Suppressor macrophage (primary cell): Measurements from ENCODE around the gene EMC6.
A peak's percentile ranks its signal among the peaks of the same experiment; 100 is the strongest.

ENCODE experiments used
- DNase-seq, 4 experiments: peaks; one replicate each; pipeline ENCODE4 v3.0.0-alpha.2; 2020 to 2022
- total RNA-seq, 17 experiments: gene quantifications; one replicate each; lab custom pipeline; 2026; ENCODE audit warnings: mixed read lengths in 6 of 17, inconsistent platforms in 3 of 17; lab: John Stamatoyannopoulos, UW

EMC6 gene
- 5.0 to 17.5 (median 9.9) reads per million in 17 experiments for total RNA-seq

DNA sequence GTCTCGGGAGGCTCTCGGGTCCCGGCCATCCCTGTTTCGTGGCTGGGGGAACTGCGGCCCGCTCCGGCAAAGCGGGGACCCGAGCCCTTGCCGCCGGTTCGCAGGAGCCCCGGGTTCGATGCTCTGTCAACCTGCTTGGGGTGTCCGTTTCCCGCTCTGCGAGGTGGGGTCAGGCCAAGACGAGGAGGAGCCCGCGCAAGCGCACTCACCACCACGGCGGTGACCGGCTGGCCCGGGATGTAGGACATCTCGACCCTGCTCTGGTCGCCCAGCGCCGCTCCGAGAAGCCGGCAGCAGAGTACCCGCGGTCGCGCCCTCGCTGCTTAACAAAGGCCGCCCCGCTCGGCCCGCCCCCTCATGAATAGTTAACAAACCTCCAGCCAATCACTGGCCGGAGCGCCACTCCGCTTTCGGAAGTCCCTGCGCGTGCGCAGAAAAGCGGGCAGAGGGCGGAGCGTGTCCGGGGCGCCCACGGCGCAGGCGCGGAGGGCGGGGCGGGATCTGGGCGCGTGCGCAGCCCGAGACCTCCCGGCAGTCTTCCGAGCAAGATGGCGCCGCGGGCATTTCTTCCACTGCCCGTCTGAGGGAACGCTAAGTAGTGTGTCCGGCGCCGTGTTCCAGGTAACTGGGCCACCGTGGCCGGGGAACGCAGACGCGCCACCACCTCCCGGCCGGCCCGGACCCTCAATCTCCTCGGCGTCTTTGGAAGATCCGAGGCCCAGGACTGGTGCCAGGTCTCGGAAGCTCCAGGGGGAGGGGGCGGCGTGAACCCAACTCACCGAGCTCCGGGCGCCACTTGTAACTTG is at the start of gene EMC6, which contains the start of gene TAX1BP3:
TSS of gene EMC6 (plus strand) at position 534 of the 806 bp plus-strand sequence. CDS start 335 bp downstream, outside the sequence.
TSS of gene TAX1BP3 (minus strand) at position 300 of the 806 bp plus-strand sequence. CDS start at position 248, 52 bp downstream.
- peak; percentile 99 to 100 (median 100) for DNase-seq

DNA sequence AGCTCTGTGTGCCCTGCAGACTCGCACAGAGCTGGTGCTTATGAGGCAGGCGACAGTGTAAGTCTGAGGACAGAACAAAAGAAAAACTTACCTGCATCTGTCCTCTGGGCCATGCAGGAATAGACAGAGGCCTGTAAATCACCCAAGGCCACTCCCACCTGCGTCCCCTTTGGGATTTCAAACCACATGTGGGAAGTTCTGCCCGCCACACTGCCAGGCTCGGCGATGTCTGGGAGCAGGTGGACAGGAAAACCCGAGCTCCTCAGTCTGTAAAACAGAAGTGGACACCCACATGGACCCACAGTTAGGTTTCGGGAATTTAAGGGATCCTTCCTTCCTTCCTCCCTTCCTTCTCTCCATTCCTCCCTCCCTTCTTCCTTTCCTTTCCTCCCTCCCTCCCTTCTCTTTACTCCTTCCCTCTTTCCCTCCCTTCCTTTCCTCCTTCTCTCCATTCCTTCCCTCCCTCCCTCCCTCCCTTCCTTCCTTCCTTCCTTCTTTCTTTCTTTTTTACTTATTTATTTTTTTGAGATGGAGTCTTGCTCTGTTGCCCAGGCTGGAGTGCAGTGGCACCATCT is 47.4 kb upstream of the EMC6 start:
- no peak for DNase-seq

DNA sequence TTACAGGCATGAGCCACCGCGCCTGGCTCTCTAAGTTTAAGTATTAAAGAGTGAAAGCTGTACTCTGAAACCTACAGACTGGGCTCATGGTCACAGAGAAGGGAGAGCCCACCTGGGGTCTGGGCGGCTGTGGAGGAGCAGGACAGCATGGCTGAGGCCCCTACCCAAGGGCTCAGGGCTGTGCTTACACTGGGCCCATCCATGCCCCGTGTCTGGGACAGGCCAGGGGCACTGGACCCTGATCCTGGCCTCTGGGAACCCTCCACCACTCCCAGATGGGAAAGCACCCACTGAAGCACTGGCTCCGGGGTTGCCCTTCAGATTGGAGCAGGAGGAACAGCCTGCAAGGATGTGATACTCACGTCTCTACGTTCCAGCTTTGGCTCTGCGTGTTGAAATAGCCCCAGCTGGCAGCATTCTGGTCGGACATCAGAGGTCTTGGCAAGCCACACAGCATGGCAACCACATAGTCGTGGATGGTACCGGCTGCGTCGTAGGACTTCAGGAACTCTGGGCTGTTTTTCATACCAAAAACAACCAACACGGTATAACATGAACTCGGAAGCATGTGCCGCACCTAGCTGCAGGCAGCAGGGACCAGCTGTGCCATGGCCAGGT is 45.5 kb upstream of the EMC6 start:
- DNase-seq: no peak

DNA sequence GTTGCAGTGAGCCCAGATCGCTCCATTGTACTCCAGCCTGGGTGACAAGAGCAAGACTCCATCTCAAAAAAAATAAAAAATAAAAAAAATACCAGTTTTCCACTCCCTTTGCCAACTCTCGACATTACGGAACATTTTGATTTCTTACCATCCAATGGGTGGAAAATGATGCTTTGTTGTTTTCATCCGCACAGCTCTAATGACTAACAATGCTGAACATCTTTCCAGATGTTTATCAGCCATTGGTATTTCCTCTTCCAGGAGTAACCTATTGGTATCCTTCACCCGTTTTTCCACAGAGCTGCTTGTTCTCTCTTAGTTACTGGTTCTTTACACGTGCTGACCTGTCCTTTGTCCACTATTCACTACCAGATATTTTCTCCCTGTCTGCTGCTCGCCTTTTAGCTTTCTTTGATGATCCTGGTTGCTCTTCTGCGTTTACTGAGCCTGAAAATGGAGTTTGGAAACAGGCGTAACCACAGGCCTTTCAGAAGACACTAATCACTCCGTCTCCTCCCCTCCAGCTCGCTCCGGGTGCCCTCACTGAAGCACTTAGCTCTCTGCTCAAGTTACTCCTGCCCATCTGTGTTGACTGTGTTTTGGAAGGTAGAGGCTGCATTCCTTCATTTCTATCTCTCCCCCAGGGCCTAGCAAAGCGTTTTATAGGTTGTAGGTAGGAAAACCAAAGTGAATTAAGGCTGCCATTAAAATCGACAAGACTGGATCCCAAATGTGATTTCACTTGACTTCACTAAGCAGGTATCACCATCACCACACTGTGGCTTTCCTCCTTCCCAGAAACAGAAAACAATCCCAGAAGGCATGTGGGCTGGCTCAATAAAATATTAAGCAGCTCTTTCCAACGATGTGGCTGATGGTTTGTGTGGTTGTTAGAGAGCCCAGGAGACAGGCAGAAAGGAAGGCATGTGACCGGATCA is 41.5 kb upstream of the EMC6 start:
- DNase-seq: no peak

DNA sequence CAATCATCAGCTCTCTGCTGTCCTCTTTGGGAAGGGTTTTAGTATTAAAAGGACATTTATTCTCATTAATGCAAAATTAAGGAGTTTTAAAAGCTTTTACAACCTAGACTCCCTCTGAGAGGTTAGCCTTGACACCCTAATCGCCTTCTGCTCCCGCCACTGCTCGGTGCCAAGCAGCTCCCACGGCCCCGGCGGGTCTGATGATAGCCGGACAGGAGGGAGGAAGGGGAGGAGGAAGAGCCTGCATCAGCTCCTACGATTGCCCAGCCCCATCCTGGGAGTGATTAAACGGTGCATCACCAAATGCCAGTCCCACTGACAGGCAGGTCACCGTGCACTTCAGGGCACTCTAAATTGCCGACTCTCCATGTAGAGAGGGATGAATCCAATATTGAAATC is 40.8 kb upstream of the EMC6 start:
- DNase-seq: no peak

DNA sequence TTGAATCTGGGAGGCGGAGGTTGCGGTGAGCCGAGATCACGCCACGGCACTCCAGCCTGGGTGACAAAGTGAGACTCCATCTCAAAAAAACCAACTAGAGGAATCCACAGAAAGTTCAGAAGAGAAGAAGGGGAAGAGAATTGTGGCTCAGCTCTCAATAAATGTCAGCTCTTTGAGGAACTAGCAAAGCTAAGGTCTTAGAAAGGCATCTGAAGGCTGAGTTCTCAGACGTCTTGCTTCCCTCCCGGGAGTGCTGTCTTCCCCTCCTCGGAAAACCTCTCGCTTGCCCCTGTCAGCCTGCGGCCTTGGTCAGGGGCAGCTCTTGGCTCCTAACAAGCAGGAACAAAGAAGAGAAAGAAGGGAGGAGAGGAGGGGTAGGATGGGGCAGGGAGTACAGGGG is 37.8 kb upstream of the EMC6 start:
- DNase-seq: peak in 3 of 4 experiments; percentile 46 to 64 (median 58)

DNA sequence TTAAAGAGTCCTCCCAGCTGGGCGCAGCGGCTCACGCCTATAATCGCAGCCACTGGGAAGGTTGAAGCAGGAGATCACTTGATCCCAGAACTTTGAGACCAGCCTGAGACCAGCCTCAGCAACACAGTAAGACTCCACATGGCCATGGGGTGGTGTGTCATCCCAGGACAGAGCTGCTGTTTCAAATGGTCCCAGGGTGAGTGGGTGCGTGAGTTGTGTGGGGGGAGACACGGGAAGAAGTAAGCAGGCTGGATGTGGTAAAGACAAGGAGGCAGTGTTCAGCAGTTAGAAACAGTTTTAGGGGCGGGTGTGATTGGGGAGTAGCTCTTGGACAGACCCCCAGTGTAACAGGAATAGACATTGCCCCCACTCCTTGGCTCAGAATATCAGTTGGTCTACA is 36.3 kb upstream of the EMC6 start:
- peak; percentile 36 to 62 (median 52) for DNase-seq

DNA sequence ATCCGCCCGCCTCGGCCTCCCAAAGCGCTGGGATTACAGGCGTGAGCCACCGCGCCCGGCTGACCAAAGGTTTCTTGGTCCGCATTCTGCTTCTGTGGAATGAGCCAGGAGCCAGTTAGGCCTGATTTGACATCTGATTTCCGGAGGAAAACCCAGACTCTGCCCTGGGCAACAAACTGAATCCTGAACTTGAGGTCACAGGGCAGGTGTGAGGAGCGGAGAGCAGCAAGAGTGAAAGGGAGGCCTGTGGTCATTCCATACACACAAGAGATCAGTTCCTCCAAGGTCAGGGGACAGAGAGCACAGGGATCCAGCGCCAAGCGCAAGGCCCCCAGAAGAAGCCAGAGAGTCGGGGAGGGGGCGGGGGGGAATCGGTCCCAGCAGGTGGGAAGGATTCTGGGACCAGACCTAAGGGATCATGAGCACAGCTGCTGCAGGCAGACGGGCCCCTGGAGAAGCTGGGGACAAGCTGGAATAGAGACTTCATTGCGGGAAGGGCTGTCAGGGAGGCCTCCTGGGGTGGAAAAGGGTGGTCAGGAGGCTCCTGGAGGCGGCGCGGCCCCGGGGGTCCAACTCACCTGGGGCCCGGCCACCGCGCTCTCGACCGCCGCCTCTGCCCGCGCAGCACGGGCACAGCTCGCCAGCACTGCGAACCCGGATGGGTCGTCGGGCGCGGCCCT is 33.0 kb upstream of the EMC6 start:
- peak in 2 of 4 experiments; percentile 16 to 24 for DNase-seq

DNA sequence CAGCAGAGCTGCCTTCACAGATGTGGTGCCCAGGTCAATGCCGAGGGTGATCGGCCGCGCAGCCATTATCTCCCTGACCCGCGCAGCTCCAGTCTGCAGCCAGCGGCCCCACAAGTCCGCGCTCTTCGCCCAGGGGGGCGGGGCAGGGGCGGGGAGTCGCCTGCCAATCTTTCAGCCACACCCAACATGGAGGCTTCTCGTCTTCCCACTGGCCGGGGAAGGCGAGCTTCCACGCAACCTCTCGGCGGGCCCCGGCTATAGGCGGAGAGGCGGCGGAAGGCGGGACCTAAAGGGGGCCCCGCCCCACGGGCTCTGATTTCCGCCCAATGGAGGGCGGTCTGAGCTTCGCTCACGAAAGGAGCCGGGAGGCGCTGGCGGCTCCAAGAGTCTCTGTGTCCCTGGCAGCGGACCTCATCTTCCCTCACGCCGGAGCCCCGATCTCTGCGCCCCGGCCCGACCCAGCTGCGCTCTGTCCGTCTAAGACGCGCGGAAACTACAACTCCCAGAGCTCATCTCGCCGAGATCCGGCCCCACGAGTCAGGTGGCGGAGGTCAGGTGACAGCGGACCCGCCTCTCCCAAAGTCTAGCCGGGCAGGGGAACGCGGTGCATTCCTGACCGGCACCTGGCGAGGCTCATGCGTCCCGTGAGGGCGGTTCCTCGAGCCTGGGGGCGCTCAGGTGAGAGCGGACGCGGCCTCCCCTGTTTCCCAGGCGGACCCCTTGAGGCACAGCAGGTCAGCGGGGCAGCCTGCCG is 32.3 kb upstream of the EMC6 start, which contains the start of the genes CTNS and SHPK:
TSS of gene CTNS (plus strand) at position 607 of the 754 bp plus-strand sequence. CDS start 3,447 bp downstream, outside the sequence.
TSS of gene SHPK (minus strand) at position 97 of the 754 bp plus-strand sequence. CDS start at position 66, 31 bp downstream.
- peak; percentile 97 to 99 (median 99) for DNase-seq

DNA sequence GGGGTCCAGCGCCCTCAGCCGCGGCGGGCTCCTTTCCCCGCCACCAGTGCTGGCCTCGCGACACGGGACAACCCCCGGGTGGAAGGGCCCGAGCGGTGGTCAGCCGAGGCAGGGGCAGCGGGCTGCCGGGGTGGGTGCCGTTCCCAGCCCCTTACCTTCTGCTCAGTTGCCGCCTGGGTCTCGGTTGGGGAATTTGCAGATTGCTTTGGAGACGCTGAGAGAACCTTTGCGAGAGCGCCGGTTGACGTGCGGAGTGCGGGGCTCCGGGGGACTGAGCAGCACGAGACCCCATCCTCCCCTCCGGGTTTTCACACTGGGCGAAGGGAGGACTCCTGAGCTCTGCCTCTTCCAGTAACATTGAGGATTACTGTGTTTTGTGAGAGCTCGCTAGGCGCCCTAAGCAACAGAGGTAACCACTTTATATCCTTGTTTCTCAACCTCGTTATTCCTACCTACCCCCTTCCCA is 31.7 kb upstream of the EMC6 start:
- DNase-seq: peak in 3 of 4 experiments; percentile 17 to 44 (median 24)

DNA sequence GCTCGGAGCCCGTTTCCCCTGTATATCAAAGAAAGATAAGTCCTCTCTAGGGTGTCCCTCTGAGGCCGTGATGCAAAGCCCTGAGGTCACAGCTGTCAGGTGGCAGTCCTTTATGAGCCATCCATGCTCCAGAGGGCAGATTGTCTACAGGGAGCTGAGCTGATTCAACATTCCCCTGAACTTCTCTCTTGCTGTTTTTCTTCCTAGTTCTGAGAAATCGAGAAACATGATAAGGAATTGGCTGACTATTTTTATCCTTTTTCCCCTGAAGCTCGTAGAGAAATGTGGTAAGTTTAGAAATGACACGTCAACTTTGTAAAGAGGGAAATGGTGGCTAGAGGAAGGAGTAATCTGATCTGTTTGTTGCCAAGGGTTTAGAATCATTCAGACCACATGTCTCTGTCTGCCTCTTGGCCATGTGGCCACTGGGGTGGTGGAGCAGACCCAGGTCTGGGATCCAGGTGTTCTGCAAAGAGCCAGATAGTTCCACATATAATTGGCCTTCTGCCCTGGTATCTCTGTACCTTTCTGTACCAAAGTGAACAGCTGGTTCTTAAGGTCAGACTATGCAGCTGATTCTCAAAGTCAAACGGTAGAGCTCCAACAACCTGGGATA is 28.5 kb upstream of the EMC6 start:
- peak; percentile 82 to 92 (median 86) for DNase-seq

DNA sequence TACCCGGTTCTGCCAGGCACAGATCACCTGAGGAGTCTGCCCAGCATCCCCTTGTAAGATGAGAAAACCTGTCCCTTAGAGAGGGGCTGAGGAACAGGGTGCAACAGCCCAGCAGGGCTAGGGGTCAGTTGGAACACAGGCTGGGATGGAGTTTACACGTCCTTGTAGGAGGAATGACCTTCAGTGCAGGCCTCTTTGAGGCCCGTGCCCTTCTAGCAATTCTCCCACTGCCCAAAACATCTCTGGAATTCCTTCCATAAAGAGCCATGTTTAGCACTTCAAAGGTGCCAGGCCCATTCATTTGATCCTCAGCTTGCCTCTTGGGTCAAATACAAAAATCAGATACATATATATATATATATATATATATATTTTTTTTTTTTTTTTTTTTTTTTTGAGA is 27.6 kb upstream of the EMC6 start:
- no peak for DNase-seq

DNA sequence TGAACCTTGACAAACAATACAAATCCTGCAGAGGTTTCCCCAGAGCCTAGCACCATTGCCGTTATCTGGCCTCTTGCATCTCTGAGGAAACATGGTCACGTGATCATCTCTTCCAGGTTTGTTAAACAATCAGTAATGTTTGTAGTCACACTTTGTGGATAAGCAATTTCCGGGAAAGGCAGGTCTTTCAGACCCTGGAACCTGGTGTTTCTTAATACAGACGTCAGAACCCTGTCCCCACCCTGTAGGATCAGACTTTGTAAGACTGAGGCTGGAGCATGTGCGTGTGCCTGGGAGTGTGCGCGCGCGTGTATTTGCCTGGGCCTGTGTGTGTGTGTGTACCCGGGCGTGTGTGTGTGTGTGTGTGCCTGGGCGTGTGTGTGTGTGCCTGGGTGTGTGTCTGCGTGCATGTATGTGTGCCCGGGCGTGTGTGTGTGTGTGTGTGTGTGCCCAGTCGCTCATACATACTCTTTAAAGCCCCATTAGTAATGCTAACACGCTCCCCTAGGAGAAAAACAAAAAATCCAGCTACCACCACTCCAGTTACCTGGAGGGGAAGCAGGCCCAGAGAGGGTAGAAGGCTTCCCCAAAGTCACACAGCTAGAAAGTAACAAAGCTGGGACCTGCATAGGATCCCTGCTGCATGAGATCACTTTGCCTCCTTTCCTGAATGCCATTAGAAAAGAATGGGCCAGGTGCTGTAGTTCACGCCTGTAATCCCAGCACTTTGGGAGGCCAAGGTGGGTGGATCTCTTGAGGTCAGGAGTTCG is 26.7 kb upstream of the EMC6 start:
- no peak for DNase-seq

DNA sequence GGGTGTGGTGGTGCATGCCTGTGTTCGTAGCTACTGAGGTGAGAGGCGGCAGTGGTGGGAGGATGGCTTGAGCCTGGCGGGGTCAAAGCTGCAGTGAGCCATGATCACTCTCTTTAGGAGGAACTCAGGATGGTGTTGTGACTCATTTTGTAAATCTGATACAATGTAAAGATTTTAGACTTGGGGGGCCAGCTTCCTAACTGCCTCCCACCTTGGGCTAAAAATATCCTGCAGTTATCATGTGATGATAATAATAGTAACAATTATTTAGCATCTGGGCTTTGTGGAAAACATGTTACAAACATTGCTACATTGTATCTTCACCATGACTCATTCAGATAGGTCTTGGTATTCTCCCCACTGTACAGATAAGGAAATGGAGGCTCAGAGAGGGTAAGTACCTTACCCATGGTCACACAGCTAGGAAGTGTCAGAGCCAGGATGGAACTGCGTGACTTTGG is 24.7 kb upstream of the EMC6 start:
- DNase-seq: peak; percentile 53 to 83 (median 77)

DNA sequence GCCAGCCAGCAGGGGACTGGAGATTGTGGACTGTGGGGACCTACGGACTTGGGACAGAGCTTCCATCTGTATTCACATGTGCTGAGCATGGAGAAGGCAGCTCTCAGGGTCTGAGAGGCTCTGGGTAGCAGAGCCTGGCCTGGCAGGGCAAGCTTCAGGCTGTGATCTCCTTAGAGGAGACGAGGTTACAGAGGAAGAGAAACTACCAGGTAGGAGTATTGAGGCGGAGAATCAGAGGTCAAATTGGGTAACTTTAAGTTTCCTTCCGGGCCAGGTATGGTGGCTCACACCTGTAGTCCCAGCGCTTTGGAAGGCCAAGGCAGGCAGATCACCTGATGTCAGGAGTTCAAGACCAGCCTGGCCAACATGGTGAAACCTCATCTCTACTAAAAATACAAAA is 23.3 kb upstream of the EMC6 start:
- DNase-seq: no peak

DNA sequence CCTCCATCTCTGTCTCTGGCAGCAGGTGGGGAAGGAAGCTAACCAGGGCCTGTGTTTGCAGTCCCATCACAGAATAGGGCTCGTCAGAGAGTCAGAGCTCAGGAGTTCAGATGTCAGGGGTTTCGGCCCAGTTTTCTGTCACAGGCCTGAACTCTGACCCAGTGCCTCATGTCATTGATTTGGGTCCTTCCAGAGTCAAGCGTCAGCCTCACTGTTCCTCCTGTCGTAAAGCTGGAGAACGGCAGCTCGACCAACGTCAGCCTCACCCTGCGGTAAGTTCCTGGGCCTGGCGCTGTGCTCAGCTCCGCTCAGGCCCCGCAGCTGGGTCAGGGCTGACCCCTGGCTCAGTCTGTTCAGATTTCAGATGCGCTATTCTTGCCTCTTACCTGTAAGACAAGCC is 21.4 kb upstream of the EMC6 start:
- no peak for DNase-seq

DNA sequence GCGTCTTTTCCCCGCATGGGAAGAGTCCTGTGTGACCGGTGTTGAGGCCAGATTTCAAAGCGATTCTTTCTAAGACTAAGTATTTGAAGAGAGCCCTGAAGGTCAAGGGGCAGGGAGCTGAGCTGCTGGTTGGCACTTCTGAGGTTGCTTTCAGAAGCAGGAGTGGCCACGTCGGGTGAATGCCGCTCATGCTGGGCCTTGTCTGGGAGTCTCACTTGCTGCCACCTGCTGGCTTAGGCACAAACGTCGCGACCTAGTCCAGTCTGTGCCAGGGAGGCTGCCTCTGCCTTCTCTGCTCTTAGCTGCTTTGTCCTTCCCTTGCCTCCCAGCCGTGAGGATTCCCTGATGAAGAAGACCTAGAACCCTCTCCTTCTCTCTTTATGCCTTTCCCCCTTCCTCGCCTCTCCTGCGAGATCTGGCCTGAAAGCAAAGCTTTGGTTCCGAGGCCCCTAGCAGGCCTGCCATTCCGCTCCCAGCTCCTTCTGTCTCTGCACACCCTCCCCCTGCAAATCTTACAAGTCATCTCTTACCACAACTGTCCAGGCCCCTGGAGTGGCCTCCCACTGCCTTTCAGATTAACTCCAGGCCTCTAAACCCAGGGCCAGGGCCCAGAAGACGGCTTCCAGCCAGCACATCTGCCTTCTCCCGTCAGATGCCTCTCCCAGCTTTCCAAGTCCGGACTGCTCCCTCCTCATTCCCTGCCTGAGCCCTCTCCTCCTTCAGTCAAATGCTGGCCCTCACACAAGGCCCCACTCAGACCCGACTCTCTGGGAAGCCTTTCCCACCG is 20.6 kb upstream of the EMC6 start:
- DNase-seq: peak; percentile 42 to 73 (median 62)

DNA sequence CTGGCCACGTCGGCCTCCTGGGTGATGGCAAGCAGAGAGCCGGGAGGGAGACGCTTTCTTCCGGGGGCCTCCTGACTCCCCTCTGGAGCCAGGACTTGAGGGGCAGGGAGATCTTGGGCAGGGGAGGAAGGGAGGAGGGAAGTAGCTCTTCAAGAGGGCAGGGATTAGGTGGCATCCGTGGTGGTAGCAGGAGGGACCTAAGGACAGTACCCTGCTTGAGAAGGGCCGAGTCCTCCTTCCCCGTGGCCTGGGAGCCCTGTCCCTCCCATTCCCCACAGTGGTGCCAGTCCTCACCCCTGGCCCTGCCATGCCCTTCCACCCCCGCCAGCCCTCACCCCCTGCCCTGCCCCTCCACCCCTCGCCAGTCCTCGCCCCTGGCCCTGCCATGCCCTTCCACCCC is 12.8 kb upstream of the EMC6 start:
- DNase-seq: no peak
